H1 (cell line): ENCODE data around the gene CBX2. TPM values are rescaled to one million over a fixed set of nuclear protein-coding genes. Genes with fewer than 3 reads are reported as not detected.
A peak's percentile ranks its signal among the peaks of the same experiment; 100 is the strongest.

Experiments used
- CTCF ChIA-PET: fragments of 300-600 bp; sonication (Branson Sonifier 250); formaldehyde crosslinking; loops from one replicate; lab custom pipeline; 2021; ENCODE audit not compliant: partially characterized antibody; lab: Charles Lee
- POLR2A ChIA-PET: fragments of 300-600 bp; sonication (Branson Sonifier 250); formaldehyde crosslinking; loops from one replicate; lab custom pipeline; 2021; ENCODE audit warnings: inconsistent platforms; ENCODE audit not compliant: partially characterized antibody; lab: Charles Lee
- DNase-seq, 2 experiments: peaks; one replicate each; pipeline versions ENCODE4 v3.0.0 to v3.0.0-alpha.2; 2010 to 2022; ENCODE audit warnings: low spot score in 2 of 2, low read depth in 1 of 2, mixed read lengths in 1 of 2
- FAIRE-seq: peaks from 2 replicates; lab custom pipeline; 2011; peaks lifted over from hg19 to GRCh38; lab: Jason Lieb, UNC
- H2AFZ ChIP-seq: 2 replicates; pipeline ENCODE4 v1.8.1; 2012; ENCODE audit warnings: low read length, inconsistent platforms
- H2AK5ac ChIP-seq: 2 replicates; pipeline ENCODE4 v1.6.1; 2013; ENCODE audit warnings: low read depth, low read length
- H2BK120ac ChIP-seq: replicated peaks from 2 replicates; pipeline ENCODE3; 2013; ENCODE audit warnings: low read depth, low read length, inconsistent platforms
- H2BK12ac ChIP-seq: 2 replicates; pipeline ENCODE4 v1.6.1; 2013; ENCODE audit warnings: low read depth, low read length
- H2BK15ac ChIP-seq: 2 replicates; pipeline ENCODE4 v1.6.1; 2013; ENCODE audit warnings: low read length
- H2BK20ac ChIP-seq: 2 replicates; pipeline ENCODE4 v1.6.1; 2013; ENCODE audit warnings: low read length
- H2BK5ac ChIP-seq: 2 replicates; pipeline ENCODE4 v1.6.1; 2013; ENCODE audit warnings: low read depth, low read length
- H3K14ac ChIP-seq: 2 replicates; pipeline ENCODE4 v1.6.1; 2013; ENCODE audit warnings: inconsistent platforms; ENCODE audit not compliant: insufficient read length
- H3K18ac ChIP-seq: 2 replicates; pipeline ENCODE4 v1.6.1; 2013; ENCODE audit warnings: low read length; ENCODE audit errors: extremely low read depth
- H3K23ac ChIP-seq: 2 replicates; pipeline ENCODE4 v1.6.1; 2013; ENCODE audit warnings: inconsistent platforms; ENCODE audit not compliant: insufficient read length
- H3K23me2 ChIP-seq: 2 replicates; pipeline ENCODE4 v1.6.1; 2013; ENCODE audit warnings: low read depth, low read length
- H3K27ac ChIP-seq: 2 replicates; pipeline ENCODE4 v1.6.1; 2011; ENCODE audit warnings: low read depth, low read length, inconsistent platforms
- H3K27me3 ChIP-seq, 4 experiments: replicated peaks in 1 of 4; 1 replicate in 1 of 4; 2 replicates in 3 of 4; pipeline versions ENCODE4 v1.6.1 to v1.8.1; 2011 to 2013; ENCODE audit warnings: low read length in 3 of 4, mild to moderate bottlenecking in 3 of 4, inconsistent platforms in 2 of 4, mixed read lengths in 2 of 4, moderate library complexity in 1 of 4; ENCODE audit not compliant: control insufficient read depth in 3 of 4, insufficient read depth in 3 of 4; ENCODE audit errors: extremely low read depth in 1 of 4
- H3K36me3 ChIP-seq, 4 experiments: 2 replicates each; pipeline versions ENCODE4 v1.6.1 to v1.8.1; 2011 to 2013; ENCODE audit warnings: mild to moderate bottlenecking in 4 of 4, low read length in 3 of 4, moderate library complexity in 2 of 4, control low read depth in 1 of 4, inconsistent platforms in 1 of 4; ENCODE audit not compliant: insufficient read depth in 4 of 4, control insufficient read depth in 2 of 4
- H3K4ac ChIP-seq: replicated peaks from 2 replicates; pipeline ENCODE3; 2013; ENCODE audit warnings: low read length, low read depth, mixed read lengths, inconsistent platforms; ENCODE audit not compliant: insufficient read length
- H3K4me1 ChIP-seq, 4 experiments: replicated peaks in 1 of 4; 1 replicate in 1 of 4; 2 replicates in 3 of 4; pipeline versions ENCODE4 v1.6.1 to v1.8.1; 2011 to 2013; ENCODE audit warnings: low read length in 3 of 4, inconsistent platforms in 2 of 4, mixed read lengths in 1 of 4; ENCODE audit not compliant: insufficient read depth in 4 of 4, control insufficient read depth in 3 of 4
- H3K4me2 ChIP-seq, 2 experiments: 2 replicates each; pipeline versions ENCODE4 v1.6.1 to v1.8.1; 2011 to 2013; ENCODE audit warnings: low read depth in 2 of 2, low read length in 2 of 2, control low read depth in 1 of 2, inconsistent platforms in 1 of 2, mild to moderate bottlenecking in 1 of 2; ENCODE audit not compliant: insufficient read depth in 1 of 2
- H3K4me3 ChIP-seq, 4 experiments: fragments of 200-600, 300-600 bp in 1 of 4; sonication (generic), shearing (Covaris generic), sonication (Bioruptor Twin) in 1 of 4; 2 replicates each; pipeline versions ENCODE4 v1.5.1 to v1.8.1; 2011 to 2016; ENCODE audit warnings: low read length in 4 of 4, low read depth in 3 of 4, control low read depth in 2 of 4, inconsistent platforms in 2 of 4, mild to moderate bottlenecking in 2 of 4, mixed read lengths in 1 of 4, moderate library complexity in 1 of 4; ENCODE audit not compliant: insufficient read depth in 2 of 4; ENCODE audit errors: extremely low read depth in 1 of 4
- H3K56ac ChIP-seq: replicated peaks from 2 replicates; pipeline ENCODE3; 2013; ENCODE audit warnings: low read depth, mild to moderate bottlenecking, mixed read lengths, low read length, inconsistent platforms; ENCODE audit not compliant: insufficient read length
- H3K79me1 ChIP-seq: 2 replicates; pipeline ENCODE4 v1.6.1; 2013; ENCODE audit warnings: low read depth, low read length, control low read depth
- H3K79me2 ChIP-seq, 2 experiments: 2 replicates each; pipeline versions ENCODE4 v1.6.1 to v1.8.1; 2012 to 2013; ENCODE audit warnings: low read length in 2 of 2, mild to moderate bottlenecking in 2 of 2, inconsistent platforms in 1 of 2; ENCODE audit not compliant: insufficient read depth in 2 of 2, control insufficient read depth in 1 of 2
- H3K9ac ChIP-seq, 4 experiments: replicated peaks in 1 of 4; 1 replicate in 1 of 4; 2 replicates in 3 of 4; pipeline versions ENCODE4 v1.6.1 to v1.8.1; 2011 to 2013; ENCODE audit warnings: low read depth in 3 of 4, low read length in 3 of 4, control low read depth in 2 of 4, mild to moderate bottlenecking in 2 of 4, moderate library complexity in 2 of 4, inconsistent platforms in 1 of 4; ENCODE audit errors: extremely low read depth in 1 of 4
- H3K9me3 ChIP-seq, 2 experiments: 2 replicates each; pipeline versions ENCODE4 v1.6.1 to v1.8.1; 2012 to 2013; ENCODE audit warnings: mild to moderate bottlenecking in 2 of 2, moderate library complexity in 2 of 2, control low read depth in 1 of 2, inconsistent platforms in 1 of 2, low read depth in 1 of 2, low read length in 1 of 2, mixed read lengths in 1 of 2; ENCODE audit not compliant: insufficient read depth in 2 of 2
- H4K20me1 ChIP-seq, 2 experiments: replicated peaks in 1 of 2; 2 replicates each; pipeline versions ENCODE3 to v1.8.1; 2011 to 2013; ENCODE audit warnings: inconsistent platforms in 2 of 2, low read length in 2 of 2, mild to moderate bottlenecking in 1 of 2; ENCODE audit not compliant: insufficient read depth in 2 of 2, control insufficient read depth in 1 of 2
- H4K5ac ChIP-seq: 2 replicates; pipeline ENCODE4 v1.6.1; 2013; ENCODE audit warnings: low read length, low read depth, mixed read lengths, inconsistent platforms; ENCODE audit not compliant: insufficient read length
- H4K8ac ChIP-seq: 2 replicates; pipeline ENCODE4 v1.8.0; 2013; ENCODE audit warnings: mild to moderate bottlenecking, moderate library complexity, low read length, inconsistent platforms; ENCODE audit not compliant: insufficient read depth; ENCODE audit errors: extremely low read depth
- H4K91ac ChIP-seq: replicated peaks from 2 replicates; pipeline ENCODE3; 2013; ENCODE audit warnings: low read length, mixed read lengths, inconsistent platforms; ENCODE audit not compliant: insufficient read length
- ASH2L ChIP-seq: fragments of 200-600, 300-600 bp; sonication (generic); IDR thresholded peaks from one replicate; pipeline ENCODE4 v1.7.1; 2017; ENCODE audit warnings: low read length
- BACH1 ChIP-seq: IDR thresholded peaks from 2 replicates; pipeline ENCODE4 v1.6.1; 2012; ENCODE audit warnings: low read length, improper control_type of control experiment
- CREB1 ChIP-seq: IDR thresholded peaks from 2 replicates; pipeline ENCODE4 v1.6.1; 2012; ENCODE audit warnings: inconsistent platforms
- E2F6 ChIP-seq: IDR thresholded peaks from 2 replicates; pipeline ENCODE4 v1.6.1; 2012; ENCODE audit warnings: inconsistent platforms
- EGR1 ChIP-seq: IDR thresholded peaks from 2 replicates; pipeline ENCODE4 v1.6.1; 2011; ENCODE audit warnings: low read depth, low read length, borderline replicate concordance
- JUND ChIP-seq: IDR thresholded peaks from 2 replicates; pipeline ENCODE4 v1.6.1; 2011; ENCODE audit warnings: mild to moderate bottlenecking, improper control_type of control experiment, low read length
- POLR2A ChIP-seq, 2 experiments: IDR thresholded peaks; 1 replicate in 1 of 2; 2 replicates in 1 of 2; pipeline ENCODE4 v1.6.1; 2011; ENCODE audit warnings: low read depth in 2 of 2, low read length in 2 of 2, mild to moderate bottlenecking in 2 of 2; ENCODE audit errors: control extremely low read depth in 1 of 2
- RFX5 ChIP-seq: IDR thresholded peaks from 2 replicates; pipeline ENCODE4 v1.6.1; 2011; ENCODE audit warnings: low read depth, low read length, improper control_type of control experiment, borderline replicate concordance
- RXRA ChIP-seq: IDR thresholded peaks from 2 replicates; pipeline ENCODE4 v1.6.1; 2011; ENCODE audit warnings: low read depth, mild to moderate bottlenecking, low read length, moderate library complexity; ENCODE audit not compliant: insufficient read depth
- USF2 ChIP-seq: IDR thresholded peaks from 2 replicates; pipeline ENCODE4 v1.6.1; 2011; ENCODE audit warnings: low read length, improper control_type of control experiment
- WGBS, 2 experiments: shearing (Covaris generic) in 1 of 2; methylation state at CpG; one replicate each; pipeline versions ENCODE4 v1.1.6 to v1.1.7; 2013 to 2015; ENCODE audit warnings: low lambda C conversion rate in 2 of 2, mixed read lengths in 2 of 2, inconsistent platforms in 1 of 2, low coverage in 1 of 2, missing lambda C conversion rate in 1 of 2; ENCODE audit not compliant: insufficient replicate concordance in 2 of 2, insufficient coverage in 1 of 2, insufficient read length in 1 of 2; ENCODE audit errors: extremely low coverage in 1 of 2, missing lambda C conversion rate in 1 of 2; 5-methylcytosine and 5-hydroxymethylcytosine counted together
- polyA plus RNA-seq, 7 experiments: library from polyadenylated mRNA; depleted of rRNA in 3 of 7; stranded (reverse) in 5 of 7; unstranded in 2 of 7; fragments of >200 nt in 5 of 7; fragments of 200-250 nt in 2 of 7; gene quantifications; 1 replicate in 5 of 7; 2 replicates in 1 of 7; 4 replicates in 1 of 7; pipeline versions ENCODE4 v1.2.1 to v1.2.3, GENCODE V29; 2011 to 2013; ENCODE audit warnings: missing spikeins in 2 of 7, mixed read lengths in 2 of 7
- total RNA-seq: library from RNA; stranded (reverse); fragmentation: NEBNext Ultra II Directional; extraction: Animal tissue kit (Norgen Biotek cat#: 25700); gene quantifications from 2 replicates; pipeline ENCODE4 v1.2.1, GENCODE V29; 2021

Gene CBX2
- total and polyA plus RNA-seq, 2 of the 8 experiments (the other 6 are each of a cell fraction or from before 2014, with no cell fraction given), result 64.3 to 83.9 TPM

GRCh38 chr17:79777120-79777893, 641 bp upstream of the CBX2 start:
- Histone ChIP-seq H3K23me2 (peaks cover 10% of the 10 kb centered on the region), H3K18ac (peak overlapping the region; percentile 98), H2BK5ac (peak overlapping the region; percentile 68; the same call in 1 of the 2 replicates), H2BK15ac (no peak overlapping the region), H3K4me3 (peak overlapping the region; percentile 38 to 71 (median 51)), H4K5ac (peak overlapping the region; percentile 12), H3K9ac (peak overlapping the region in 3 of 4 experiments; percentile 48 to 58 (median 53); a peak in 6 of 7 replicates), H2AFZ (no peak overlapping the region), H2BK120ac (peak overlapping the region; percentile 24), H3K9me3 (no peaks in the 10 kb centered on the region), H3K4ac (peak overlapping the region; percentile 17), H3K4me2 (peak overlapping the region; percentile 82 to 97), H3K27ac (peak overlapping the region; percentile 74), H3K79me1 (peaks cover 23% of the 10 kb centered on the region), H2AK5ac (no peak overlapping the region), H4K8ac (peak overlapping the region; percentile 90), H3K36me3 (peaks cover 15 to 30% (median 22%) of the 10 kb centered on the region in 4 experiments; a peak in 7 of 8 replicates), H3K14ac (no peak overlapping the region), H4K91ac (no peak overlapping the region), H2BK20ac (no peak overlapping the region), H3K79me2 (peaks cover 0 to 26% of the 10 kb centered on the region in 2 experiments; a peak in 2 of 4 replicates), H2BK12ac (peak overlapping the region; percentile 3; the same call in 1 of the 2 replicates), H4K20me1 (peaks cover 18 to 25% of the 10 kb centered on the region in 2 experiments), H3K4me1 (peaks cover 4 to 19% (median 15%) of the 10 kb centered on the region in 4 experiments), H3K23ac (no peak overlapping the region), H3K27me3 (no peaks in the 10 kb centered on the region; a peak in 2 of 7 replicates), H3K56ac (peak overlapping the region; percentile 5)
- ChIA-PET CTCF (interaction anchor here (0.7 to 5.9 kb wide), 11 partner anchors 9 to 193 kb away, joined by 3 to 90 read pairs (median 4); partner anchors contain the start of gene CBX4), POLR2A (interaction anchor here (0.6 to 5.2 kb wide), 16 partner anchors 9 to 217 kb away, joined by 3 to 77 read pairs (median 3); partner anchors contain the start of genes CBX4 and CBX8)
- FAIRE-seq, result no peak
- 3% methylated on average over 24 of the region's 51 CpGs; no CpG with 5 or more reads in 1 of the 2 experiments for WGBS, 2 experiments
- peak in 1 of 2 experiments; percentile 87 for DNase-seq
- TF ChIP-seq E2F6 (peak; percentile 72), RFX5 (no peak), CREB1 (peak; percentile 55; the same call in 1 of the 2 replicates), EGR1 (peak; percentile 30; the same call in 1 of the 2 replicates), RXRA (no peak), USF2 (no peak), POLR2A (IDR thresholded peaks at IDR 0.05; ENCODE audit: control extremely low read depth in 1 of 2, low read depth in 2 of 2, low read length in 2 of 2) (peak in 1 of 2 experiments; percentile 49; a peak in 2 of 3 replicates), BACH1 (peak; percentile 85), JUND (no peak; the same call in 1 of the 2 replicates), ASH2L (peak; percentile 75)
